CD1c-positive myeloid dendritic cell (primary cell): ENCODE measurements around the gene SUCLG1.

Experiments used
- DNase-seq: peaks from one replicate; pipeline ENCODE4 v3.0.0-alpha.2; 2016; ENCODE audit errors: extremely low spot score

SUCLG1 gene

GRCh38 chr2:84461310-84461709 is 2.2 kb upstream of the SUCLG1 start:
- DNase-seq, result no peak

DNA sequence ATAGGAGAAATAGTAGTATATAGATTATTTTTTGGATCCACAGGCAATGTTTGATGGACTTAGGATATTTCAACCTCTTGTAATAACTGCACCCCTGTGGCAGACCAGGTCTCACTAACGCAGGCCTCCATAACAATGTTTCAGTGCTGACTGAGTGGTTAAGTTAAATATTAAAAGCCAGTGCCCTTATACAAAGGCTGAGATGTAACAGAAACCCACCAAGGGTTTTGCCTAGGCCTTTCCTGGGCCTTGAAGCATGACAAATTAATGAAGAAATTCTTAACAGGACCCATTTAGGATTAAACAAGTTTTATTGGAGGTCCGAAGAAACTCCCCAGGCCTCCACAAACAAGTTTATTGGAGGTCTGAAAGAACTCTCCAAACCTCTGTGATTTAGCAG is 1.6 kb upstream of the SUCLG1 start:
- DNase-seq, result no peak

- DNase-seq, result peak; percentile 17
Observed at GRCh38 chr2:84459944-84460429, 907 bp upstream of the SUCLG1 start.

DNA sequence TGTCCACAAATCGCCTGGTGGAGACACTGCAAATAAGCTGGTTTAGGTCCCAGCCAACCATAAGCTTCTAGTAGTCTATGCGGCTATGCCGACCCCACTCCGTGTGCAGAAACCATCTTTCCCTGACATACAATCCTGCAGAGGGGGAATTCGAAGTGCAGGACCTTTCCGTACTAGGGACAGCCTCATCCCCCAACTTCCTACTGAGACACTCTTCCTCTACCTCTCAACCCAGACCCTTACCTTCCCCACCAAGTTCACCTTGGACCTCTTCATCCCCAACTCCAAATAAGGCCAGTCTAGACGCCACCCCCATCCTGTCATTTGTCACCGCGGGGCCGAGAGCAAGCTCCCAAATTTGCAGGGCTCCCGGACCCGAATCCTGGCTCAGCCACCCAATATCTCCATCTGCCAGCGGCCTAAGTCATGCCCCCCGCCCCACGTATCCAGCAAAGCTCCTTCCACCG is 496 bp downstream of the SUCLG1 start:
- no peak for DNase-seq

DNA sequence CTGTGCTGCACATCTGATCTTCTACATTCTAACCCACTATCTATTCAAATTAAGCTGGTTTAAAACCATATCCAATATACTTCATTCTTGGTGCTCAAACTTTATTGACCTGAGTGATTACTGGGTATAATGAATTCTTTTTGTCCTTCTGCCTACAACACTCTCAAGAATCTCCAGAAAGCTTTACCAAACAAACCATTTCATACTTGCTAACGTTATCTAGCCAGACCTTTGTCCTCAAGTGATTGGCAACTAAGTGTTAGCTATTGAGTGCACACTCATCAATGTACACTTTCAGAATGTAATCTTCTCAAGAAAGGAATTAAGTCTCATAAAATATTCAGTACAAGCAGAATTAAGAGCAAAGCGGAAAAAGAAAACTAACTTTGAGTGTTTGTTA is 1.4 kb downstream of the SUCLG1 start:
- DNase-seq, result no peak

GRCh38 chr2:84456156-84456555 is 2.9 kb downstream of the SUCLG1 start:
- DNase-seq, result no peak

DNA sequence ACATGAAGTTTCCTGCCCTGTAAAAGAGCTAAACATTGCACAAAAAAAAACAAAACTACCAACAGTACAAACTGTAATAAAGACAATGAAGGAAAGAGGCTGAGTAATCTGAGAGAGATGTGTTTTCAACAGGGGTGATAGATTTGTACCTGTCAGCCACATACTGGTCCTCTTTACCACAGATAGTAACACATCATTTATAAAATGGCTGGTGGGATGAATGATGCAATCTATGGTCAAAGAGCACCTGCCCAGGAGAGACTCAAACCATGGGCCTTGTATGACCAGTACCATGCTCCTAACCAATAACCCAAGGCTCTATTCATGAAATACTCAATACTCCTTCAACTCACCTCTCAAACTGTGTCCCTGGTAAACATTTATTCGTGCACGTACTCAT is 4.5 kb downstream of the SUCLG1 start:
- DNase-seq, result no peak

- no peak for DNase-seq
Observed at GRCh38 chr2:84452624-84453023, 6.5 kb downstream of the SUCLG1 start.

GRCh38 chr2:84451579-84451978 is 7.5 kb downstream of the SUCLG1 start:
- DNase-seq, result no peak

GRCh38 chr2:84450288-84451227 is 8.5 kb downstream of the SUCLG1 start:
- no peak for DNase-seq

DNA sequence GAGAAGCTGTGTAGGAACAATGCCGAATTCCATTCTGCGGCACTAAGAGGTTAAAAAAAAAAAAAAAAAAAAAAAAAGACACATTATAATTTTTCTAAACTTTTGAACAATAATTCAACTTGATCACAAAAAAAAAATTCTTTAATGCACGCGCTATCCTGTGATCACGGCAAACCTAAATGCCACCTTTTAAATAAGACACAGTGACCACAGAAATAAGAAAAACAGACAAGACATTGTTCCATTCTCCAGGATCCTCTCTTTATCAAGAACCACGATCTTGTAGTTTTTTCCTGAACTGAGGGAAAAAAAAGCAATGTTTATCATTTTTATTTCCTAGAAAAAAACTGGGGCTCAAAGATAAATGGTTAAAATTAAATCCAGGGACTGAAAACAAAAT is 9.4 kb downstream of the SUCLG1 start:
- DNase-seq, result no peak

- DNase-seq, result no peak
Observed at GRCh38 chr2:84449055-84449454, 10.0 kb downstream of the SUCLG1 start.

DNA sequence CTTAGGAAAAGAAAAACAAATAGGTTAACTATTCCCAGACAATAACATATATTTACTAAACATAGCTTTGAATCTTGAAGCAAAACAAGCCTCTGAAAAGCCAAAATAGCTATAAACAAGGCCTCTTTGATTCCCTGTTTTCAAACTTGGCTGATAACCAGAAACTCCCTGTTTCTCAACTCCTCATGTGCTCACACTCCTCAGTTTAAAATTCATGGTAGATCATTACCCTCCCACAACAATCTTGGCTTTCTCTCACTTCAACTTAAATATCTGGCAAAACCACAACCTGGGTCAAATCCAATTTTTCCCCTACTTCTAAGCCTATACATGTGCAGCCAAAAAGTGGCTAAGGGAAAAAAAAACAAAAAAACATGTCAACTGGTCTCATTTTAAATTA is 15.6 kb downstream of the SUCLG1 start:
- DNase-seq, result no peak

GRCh38 chr2:84442888-84443287 is 16.2 kb downstream of the SUCLG1 start:
- DNase-seq, result no peak

DNA sequence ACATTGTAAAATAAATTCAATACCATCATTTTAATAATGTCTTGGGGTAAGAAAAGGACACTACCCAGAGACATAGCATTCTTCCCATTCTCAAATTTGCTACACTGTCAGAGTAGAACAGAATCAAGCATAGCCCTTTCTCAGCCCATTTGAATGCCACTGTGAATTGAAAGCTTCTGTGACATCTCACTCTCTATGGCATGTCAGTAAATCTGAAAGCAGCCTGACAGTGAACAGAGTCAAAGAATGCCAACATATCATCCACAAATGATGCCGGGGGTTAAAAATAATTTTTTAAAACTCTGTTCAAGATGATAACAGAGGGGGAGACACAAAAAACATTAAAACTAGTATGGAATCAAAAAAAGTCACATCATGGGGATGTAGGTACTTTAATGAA is 17.6 kb downstream of the SUCLG1 start:
- DNase-seq, result no peak

DNA sequence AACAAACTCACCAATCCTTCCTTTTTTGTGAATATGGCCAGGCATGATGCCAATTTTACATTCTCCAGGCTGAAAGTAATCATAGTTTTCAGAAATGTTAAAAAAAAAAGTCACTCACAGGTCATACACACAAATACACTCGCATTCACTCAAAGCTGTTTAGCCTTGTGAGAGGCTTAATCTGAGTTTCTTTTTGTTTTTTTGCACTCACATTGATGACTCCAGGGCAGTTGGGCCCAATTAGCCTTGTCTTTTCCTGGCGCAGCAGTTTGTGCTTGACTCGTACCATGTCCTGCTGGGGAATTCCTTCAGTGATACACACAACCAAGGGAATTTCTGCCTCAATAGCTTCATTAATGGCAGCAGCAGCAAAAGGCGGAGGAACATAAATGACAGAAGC is 18.0 kb downstream of the SUCLG1 start:
- DNase-seq, result no peak

GRCh38 chr2:84435345-84436025 is 23.6 kb downstream of the SUCLG1 start:
- DNase-seq, result no peak

GRCh38 chr2:84429328-84429727 is 29.8 kb downstream of the SUCLG1 start:
- DNase-seq, result no peak

GRCh38 chr2:84427235-84428138 is 31.6 kb downstream of the SUCLG1 start:
- no peak for DNase-seq

DNA sequence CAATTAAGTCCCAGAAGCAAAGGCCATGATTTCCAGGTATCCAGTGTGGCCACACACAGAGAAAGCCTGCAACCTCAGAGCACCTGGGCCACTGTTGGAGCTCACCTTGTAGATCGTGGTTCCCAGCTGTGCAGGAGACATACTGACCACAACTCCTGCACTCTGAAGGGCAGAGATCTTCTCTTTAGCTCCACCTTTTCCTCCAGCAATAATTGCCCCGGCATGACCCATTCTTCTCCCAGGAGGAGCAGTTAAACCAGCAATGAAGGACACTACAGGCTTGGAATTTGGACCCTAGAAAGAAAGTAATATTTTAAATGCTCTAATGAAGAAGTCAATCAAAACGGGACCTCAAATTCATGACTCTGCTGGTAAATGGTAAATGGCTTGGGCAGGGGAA is 33.8 kb downstream of the SUCLG1 start:
- DNase-seq, result no peak

GRCh38 chr2:84424152-84424551 is 34.9 kb downstream of the SUCLG1 start:
- DNase-seq, result no peak

DNA sequence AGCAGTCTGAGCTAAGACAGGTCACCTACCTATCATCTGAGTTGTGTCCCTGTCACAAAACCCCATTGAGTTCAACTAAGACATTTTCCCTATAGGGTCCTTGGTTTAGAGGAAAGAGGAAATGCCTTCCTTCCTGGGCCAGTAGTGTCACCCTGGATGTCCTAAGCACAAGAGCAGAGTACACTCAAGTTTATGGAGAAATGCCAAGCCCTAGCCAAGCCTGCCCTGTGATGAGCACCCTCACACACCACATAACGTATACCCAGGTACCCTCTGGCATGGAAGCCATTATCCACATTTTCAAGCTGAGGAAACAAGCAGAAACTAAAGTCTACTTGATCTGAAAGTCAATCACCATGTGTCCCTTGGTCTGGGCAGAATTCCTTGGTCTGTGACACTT is 37.3 kb downstream of the SUCLG1 start:
- DNase-seq, result no peak
